ENCODE data around the gene C18orf32. TPM values are rescaled to one million over a fixed set of nuclear protein-coding genes. Genes with fewer than 3 reads are reported as not detected.

C18orf32 gene
- total RNA-seq, 1 donor from 2014 or later, result 9.0 TPM

DNA sequence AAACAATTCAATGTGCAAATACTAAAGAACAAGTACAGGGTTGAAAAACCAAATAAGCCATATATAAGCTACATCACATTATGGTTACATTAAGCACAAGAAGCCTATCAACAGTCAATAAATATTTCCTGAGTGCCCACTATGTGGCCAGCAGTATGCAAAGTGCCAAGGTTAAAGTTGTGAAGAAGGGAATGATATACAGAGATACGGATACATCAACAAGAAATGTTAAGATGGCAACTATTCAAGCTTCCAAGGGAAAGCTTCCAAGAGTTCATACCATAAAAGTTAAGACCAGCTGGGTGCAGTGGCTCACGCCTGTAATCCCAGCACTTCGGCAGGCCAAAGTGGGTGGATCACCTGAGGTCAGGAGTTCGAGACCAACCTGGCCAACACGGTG lies 40.6 kb downstream of the C18orf32 start:
- Histone ChIP-seq H3K36me3 (ENCODE audit: control insufficient read depth, insufficient read depth, low read length) (no peaks in the 10 kb centered on the region), H3K4me3 (ENCODE audit: low read depth, low read length) (no peak overlapping the region), H3K27me3 (ENCODE audit: control insufficient read depth, insufficient read depth, low read length) (no peaks in the 10 kb centered on the region)
- no peak for FAIRE-seq
- TF ChIP-seq, protein P1, sequence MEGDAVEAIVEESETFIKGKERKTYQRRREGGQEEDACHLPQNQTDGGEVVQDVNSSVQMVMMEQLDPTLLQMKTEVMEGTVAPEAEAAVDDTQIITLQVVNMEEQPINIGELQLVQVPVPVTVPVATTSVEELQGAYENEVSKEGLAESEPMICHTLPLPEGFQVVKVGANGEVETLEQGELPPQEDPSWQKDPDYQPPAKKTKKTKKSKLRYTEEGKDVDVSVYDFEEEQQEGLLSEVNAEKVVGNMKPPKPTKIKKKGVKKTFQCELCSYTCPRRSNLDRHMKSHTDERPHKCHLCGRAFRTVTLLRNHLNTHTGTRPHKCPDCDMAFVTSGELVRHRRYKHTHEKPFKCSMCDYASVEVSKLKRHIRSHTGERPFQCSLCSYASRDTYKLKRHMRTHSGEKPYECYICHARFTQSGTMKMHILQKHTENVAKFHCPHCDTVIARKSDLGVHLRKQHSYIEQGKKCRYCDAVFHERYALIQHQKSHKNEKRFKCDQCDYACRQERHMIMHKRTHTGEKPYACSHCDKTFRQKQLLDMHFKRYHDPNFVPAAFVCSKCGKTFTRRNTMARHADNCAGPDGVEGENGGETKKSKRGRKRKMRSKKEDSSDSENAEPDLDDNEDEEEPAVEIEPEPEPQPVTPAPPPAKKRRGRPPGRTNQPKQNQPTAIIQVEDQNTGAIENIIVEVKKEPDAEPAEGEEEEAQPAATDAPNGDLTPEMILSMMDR (IDR thresholded peaks at IDR 0.05; ENCODE audit: insufficient read depth, low read length, severe bottlenecking), result no peak
- no peak for DNase-seq (ENCODE audit: low read depth)

DNA sequence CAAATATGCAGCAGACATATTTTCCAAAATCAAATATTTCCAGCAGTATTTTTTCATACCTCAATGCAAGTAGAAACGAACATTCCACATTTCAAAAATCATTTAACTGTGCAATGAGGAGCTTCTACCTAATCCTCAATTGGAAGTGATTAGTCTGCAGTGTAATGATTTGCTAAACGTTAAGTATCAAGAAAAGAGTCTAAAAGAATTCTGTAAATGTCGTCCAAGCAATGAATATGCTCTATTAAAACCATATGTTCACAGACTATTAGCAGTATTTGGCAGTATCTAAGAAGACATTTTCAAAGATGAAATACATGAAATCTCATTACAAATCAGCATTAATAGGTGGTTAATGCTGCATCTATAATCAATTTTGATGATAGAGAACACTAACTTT lies 42.5 kb downstream of the C18orf32 start:
- TF ChIP-seq, protein P1 (IDR thresholded peaks at IDR 0.05; ENCODE audit: insufficient read depth, low read length, severe bottlenecking), result no peak
- DNase-seq (ENCODE audit: low read depth) (no peak), FAIRE-seq (no peak)
- Histone ChIP-seq H3K4me3 (ENCODE audit: low read depth, low read length) (no peak overlapping the region), H3K36me3 (ENCODE audit: control insufficient read depth, insufficient read depth, low read length) (no peaks in the 10 kb centered on the region), H3K27me3 (ENCODE audit: control insufficient read depth, insufficient read depth, low read length) (no peaks in the 10 kb centered on the region)

- TF ChIP-seq, protein P1 (IDR thresholded peaks at IDR 0.05; ENCODE audit: insufficient read depth, low read length, severe bottlenecking), result no peak
- DNase-seq (ENCODE audit: low read depth) (no peak), FAIRE-seq (no peak)
- Histone ChIP-seq H3K4me3 (ENCODE audit: low read depth, low read length) (no peak overlapping the region), H3K36me3 (ENCODE audit: control insufficient read depth, insufficient read depth, low read length) (no peaks in the 10 kb centered on the region), H3K27me3 (ENCODE audit: control insufficient read depth, insufficient read depth, low read length) (no peaks in the 10 kb centered on the region)
Observed at GRCh38 chr18:49443837-49444236, 43.2 kb downstream of the C18orf32 start.

- no peak for DNase-seq (ENCODE audit: low read depth)
- TF ChIP-seq, protein P1 (IDR thresholded peaks at IDR 0.05; ENCODE audit: insufficient read depth, low read length, severe bottlenecking), result no peak
- H3K4me3 ChIP-seq (ENCODE audit: low read depth, low read length), result no peak overlapping the region
- no peak for FAIRE-seq
- H3K27me3 ChIP-seq (ENCODE audit: control insufficient read depth, insufficient read depth, low read length), result no peaks in the 10 kb centered on the region
- no peaks in the 10 kb centered on the region for H3K36me3 ChIP-seq (ENCODE audit: control insufficient read depth, insufficient read depth, low read length)
Observed at GRCh38 chr18:49441338-49441938, 45.6 kb downstream of the C18orf32 start.

DNA sequence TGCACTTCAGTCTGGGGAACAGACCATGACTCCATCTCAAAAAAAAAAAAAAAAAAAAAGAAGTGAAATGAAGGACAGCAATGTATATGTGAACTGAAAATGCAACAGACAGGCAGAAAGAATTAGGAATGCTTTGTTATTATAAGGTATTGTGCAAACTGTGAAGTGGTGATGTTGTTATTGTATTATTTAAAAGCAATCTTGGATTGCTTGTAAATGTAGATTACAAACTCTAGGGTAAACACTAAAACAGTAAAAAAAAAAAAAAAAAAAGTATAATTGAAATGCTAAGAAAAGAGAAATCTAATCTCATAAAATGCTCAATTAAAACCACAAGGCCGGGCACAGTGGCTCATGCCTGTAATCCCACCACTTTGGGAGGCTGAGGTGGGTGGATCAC lies 51.9 kb downstream of the C18orf32 start:
- H3K4me3 ChIP-seq (ENCODE audit: low read depth, low read length), result no peak overlapping the region
- peaks cover under 1% of the 10 kb centered on the region for H3K36me3 ChIP-seq (ENCODE audit: control insufficient read depth, insufficient read depth, low read length)
- no peak for FAIRE-seq
- TF ChIP-seq, protein P1 (IDR thresholded peaks at IDR 0.05; ENCODE audit: insufficient read depth, low read length, severe bottlenecking), result no peak
- DNase-seq (ENCODE audit: low read depth), result no peak
- no peaks in the 10 kb centered on the region for H3K27me3 ChIP-seq (ENCODE audit: control insufficient read depth, insufficient read depth, low read length)

GRCh38 chr18:49432602-49433001 lies 54.4 kb downstream of the C18orf32 start:
- Histone ChIP-seq H3K27me3 (ENCODE audit: control insufficient read depth, insufficient read depth, low read length) (no peaks in the 10 kb centered on the region), H3K4me3 (ENCODE audit: low read depth, low read length) (no peak overlapping the region), H3K36me3 (ENCODE audit: control insufficient read depth, insufficient read depth, low read length) (peaks cover 1% of the 10 kb centered on the region)
- no peak for FAIRE-seq
- TF ChIP-seq, protein P1 (IDR thresholded peaks at IDR 0.05; ENCODE audit: insufficient read depth, low read length, severe bottlenecking), result no peak
- no peak for DNase-seq (ENCODE audit: low read depth)

All from bronchial epithelial cell (primary cell).